HG03060 (cell line): ENCODE measurements around the gene RAD51.

Experiments used
- ATAC-seq: cut with Tn5 transposase; IDR thresholded peaks from one replicate; pipeline ENCODE4 v1.9.1; 2021; ENCODE audit warnings: low read depth, moderate number of reproducible peaks; ENCODE audit not compliant: unreplicated experiment

Gene RAD51

GRCh38 chr15:40756938-40757337 is 62.0 kb downstream of the RAD51 start:
- no peak for ATAC-seq

DNA sequence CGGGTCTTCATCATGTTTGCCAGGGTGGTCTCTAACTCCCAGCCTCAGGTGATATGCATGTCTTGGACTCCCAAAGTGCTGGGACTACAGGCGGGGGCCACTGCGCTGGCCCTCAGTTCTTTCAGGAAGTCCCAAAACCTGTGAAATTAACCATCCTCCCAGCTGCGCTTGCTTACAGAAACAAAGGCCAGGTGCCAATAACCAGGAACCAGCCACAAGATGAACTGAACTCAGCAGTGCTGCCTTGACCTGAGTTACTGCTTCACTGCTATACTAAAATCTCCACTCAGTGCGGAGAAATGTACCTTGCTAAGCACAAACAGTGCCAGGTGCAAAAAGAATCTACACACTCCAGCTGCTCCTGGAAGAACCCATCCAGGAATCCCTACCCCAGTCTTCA is 65.0 kb downstream of the RAD51 start:
- ATAC-seq, result no peak

DNA sequence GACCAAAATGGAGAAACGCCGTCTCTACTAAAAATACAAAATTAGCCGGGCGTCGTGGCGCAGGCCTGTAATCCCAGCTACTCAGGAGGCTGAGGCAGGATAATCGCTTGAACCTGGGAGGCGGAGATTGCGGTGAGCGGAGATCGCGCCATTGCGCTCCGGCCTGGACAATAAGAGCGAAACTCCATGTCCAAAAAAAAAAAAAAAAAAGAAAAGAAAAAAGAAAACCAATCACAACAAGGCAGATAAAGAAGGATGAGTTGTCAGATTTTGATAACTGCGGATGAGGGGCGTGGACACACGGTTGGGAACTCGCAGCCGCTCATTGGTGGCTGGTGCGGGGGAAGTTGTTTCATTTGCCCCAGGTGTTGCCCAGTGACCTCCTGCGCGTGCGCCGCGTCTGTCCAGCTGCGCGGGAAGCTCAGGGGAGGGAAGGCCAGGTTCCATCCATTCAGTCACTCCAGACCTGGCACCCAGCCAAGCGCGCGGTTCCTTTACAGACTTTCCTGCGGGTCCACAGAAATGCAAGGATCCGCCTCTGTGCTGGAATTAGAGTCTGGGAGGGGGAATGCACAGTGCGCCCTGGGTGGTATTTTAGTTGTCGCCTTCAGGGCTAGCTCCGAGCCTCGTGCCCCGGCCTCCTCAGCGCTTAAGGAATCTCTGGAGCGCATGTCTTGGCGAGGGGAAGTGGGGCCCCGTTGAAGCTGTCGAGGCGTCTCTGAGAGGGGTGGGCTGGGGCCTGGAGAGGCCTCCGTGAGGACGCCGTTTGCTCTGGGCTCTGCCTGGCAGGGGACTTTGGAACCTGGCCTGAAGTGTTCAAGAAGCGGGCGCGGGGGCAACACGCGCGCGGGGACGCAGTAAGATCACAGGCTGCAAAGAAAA is 68.2 kb downstream of the RAD51 start:
- ATAC-seq, result no peak

DNA sequence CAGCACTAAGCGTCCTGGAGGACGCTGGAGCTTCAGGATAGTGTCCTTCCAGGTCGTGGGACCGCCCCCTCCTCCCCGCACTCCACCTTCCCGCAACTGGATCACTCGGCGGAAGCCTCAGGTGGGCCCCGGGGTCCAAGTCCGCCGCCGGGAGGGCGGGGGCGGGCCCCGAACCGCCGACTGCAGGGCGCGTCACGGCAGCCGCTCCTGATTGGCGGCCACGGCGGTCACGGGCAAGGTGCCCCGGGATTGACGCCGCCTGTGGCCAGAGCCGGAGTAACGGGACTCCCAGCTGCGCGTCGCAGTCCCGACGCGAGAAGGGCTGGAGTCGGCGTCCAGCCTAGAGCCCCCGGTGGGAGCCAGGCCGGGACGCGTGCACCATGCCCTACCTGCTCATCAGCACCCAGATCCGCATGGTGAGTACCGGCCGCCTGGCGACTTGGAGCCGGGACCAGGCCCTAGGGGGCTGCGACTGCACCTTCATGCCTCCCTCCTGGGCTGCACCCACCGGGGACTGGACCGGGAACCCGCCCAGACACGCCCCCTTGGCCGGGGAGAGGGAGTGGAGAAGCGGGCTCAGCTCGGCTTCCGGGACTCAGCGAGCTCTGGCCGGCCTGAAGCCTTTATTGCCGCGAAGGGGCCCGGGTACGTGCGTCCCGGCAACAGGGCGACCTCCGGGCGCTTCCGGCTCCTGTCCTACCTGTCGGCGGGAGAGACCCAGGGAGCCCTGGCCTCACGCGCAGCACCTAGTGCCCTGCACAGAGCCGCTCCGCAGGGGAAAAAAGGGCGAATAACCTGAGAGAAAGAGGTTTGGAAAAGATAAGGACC is 69.0 kb downstream of the RAD51 start, which contains the start of gene GCHFR:
Gene GCHFR (plus strand): TSS at position 268 of the 828 bp plus-strand sequence. CDS start 113 bp downstream, at position 381.
- ATAC-seq, result no peak

DNA sequence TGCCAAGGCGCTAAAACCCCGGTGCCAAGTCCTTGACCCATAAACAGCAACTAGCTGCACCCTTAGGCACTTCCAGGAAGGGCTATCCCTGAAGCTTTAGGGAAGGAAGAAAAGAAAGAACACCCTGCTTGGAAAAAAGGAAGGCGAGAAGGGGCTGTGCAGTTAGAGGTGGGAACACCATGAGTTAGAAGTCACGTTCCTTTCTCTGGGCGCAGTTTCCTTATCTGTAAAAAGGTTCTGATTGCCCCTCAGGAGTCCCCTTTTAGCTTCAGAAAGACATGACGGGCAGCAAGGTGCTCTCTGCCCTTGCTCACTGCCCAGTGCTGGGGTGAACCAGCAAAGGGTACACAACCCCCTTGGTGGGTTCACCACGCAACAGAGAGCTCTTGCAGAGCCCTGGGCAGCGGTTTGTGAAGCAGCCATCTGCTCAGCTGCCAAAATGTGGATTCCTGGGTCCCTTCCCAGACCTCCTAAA is 69.7 kb downstream of the RAD51 start:
- no peak for ATAC-seq

DNA sequence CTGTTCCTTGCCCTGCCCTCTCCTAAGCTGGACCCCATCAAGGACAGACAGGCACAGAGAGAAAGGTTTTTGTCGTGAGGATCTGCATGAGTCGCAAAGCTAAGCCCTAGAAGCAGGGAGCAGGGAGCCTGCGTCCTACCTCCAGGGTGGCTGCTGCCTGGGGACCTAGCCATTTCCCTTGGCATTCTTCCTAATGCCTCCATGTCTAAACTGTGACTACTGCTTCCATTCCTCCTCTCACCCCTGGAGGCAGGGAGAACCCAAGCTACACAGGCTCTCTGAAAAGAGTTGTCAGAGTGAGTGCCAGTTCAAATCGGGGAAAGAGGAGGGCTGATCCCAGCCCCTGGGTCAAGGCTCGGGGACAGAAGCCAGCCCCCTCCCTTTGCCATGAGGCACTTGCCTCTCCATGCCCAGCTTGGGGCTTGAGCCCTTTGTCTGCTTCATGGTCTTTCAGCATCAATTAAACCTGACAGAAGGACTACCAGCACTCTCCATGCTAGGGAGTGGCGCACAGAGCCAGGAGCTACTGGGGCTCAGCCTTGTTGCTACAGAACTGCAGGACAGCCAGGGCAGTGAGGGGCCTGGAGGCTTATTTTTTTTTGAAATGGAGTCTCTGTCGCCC is 71.3 kb downstream of the RAD51 start:
- ATAC-seq, result no peak

DNA sequence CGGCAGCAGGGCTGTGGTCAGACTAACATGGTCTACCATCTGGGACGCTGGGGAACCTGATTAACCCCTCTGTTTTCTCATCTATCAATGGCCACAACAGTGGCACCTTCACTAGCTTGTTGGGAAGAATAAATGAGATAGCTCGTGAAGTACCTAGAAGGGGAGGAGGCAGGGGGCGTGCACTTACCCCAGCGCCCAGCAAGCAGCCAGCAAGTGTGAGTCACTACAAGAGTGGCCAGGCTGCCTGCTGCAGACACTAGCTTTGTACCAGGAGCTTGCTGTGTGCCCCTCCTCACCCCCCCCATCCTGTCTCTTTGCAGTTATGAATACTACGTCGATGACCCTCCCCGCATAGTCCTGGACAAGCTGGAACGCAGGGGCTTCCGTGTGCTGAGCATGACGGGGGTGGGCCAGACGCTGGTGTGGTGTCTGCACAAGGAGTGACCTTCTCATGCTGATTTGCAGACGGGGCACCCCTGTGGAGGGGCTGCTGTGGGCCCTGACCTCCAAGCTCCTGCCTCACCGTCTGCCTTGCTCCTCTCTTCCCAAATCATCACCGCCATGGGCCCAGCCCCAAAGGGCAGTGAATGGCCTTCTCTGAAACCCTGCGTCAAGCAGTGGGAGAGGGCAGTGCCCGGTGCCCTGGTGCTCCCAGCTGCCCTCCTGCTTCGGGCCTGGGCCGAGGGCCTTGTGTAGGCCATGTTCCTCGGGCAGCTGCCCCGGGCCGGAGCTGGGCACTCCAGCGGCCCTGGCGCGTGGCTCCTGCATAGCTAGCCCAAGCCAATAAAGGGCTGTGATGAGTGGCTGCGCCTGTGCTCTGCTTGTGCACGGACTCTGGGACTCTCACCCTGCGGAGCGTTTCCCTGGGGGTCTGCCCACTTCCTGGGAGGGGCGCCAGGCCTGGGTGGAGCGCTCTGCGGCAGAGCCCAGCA is 72.2 kb downstream of the RAD51 start:
- no peak for ATAC-seq

DNA sequence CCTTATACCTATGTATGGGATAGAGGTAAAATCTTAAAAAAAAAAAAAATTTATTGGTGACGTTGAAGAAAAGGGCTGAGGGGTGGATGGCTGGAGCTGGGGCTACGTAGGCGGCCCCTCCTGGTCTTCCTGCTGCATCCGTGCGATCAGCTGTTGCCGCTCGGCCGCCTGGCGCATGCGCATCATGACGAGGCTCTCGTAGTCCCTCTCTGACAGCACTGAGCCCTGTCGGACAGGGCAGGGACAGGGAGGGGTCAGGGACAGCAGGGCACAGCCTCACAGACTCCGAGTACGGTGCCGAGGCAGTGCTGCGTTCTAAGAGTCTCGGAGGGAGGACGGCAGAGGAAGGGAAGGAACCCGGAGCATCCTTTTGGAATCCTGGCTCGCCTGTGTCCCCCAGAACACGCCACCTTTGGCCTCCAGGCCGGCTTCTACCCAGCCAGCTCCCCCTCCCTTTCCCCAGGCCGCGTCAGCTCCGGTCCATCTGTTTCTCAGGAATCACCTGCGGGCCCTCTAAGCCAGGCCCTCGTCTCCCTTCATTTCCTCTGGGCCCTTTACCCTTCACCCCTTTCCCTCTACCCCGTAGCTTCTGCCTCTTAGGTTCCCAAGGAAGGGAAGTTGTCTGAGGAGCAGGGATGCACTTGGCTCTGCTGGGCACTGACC is 73.0 kb downstream of the RAD51 start:
- no peak for ATAC-seq

DNA sequence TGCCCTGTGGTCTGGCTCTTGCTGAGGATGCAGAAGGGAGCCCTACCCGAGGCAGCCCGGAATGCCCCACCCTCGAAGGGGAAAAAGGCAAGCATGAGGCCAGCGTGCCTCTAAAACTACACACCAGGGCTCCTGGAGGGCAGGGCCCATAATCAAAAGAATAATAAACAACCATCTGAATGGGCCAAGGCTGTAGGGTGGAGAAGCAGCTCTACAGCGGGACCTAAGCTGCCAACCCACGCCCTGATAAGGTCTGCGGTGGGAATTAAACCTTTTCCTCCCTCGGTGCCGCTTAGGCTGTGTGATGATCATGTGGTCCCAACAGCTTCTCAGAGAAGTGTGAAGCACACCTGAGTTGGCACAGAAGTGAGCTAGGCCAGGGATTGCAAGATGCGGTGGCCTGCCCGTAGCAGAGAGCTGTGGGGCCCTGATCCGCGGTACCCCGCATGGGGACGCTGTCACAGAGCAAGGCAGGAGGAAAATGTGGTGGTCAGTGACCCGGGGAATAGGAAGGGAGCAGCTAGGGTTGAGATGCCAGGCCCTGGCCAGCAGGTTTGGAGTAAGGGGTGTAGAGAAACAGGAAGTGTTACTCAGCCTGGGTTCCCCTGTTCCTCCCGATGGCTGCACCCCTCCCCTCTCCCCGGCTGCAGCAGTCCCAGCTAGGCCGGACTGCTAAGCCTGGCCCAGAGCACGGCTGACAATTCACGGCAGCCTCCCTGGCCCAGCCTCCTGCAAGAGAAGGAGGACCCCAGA is 73.7 kb downstream of the RAD51 start:
- ATAC-seq, result no peak

GRCh38 chr15:40769274-40770146 is 74.5 kb downstream of the RAD51 start, which contains the start of gene C15orf62:
TSS of gene C15orf62 (plus strand) at chr15:40769980. CDS start at chr15:40770496, 516 bp downstream.
- ATAC-seq, result peak; percentile 40

- ATAC-seq, result no peak
Observed at GRCh38 chr15:40770147-40770721, 75.3 kb downstream of the RAD51 start.

DNA sequence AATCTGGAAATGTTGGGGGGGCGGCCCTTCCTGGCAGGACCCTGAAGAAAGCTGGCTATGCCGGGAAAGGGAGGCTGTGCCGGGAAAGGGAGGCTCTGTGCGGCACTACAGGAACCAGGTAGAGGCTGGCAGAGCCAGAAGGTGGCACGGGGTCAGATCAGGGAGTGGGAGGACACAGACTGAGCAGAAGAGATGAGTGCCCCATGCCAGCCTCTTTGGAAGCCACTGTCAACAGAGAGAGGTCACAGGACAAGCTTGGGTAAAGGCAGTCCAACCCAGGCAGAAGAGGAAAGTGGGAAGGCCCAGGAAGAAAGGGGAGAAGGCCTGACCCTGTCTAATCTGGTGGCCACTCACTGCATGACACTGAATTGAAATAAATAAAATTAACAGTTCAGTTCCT is 76.3 kb downstream of the RAD51 start:
- no peak for ATAC-seq

GRCh38 chr15:40772014-40772413 is 77.0 kb downstream of the RAD51 start:
- no peak for ATAC-seq

GRCh38 chr15:40773496-40773895 is 78.5 kb downstream of the RAD51 start:
- no peak for ATAC-seq

DNA sequence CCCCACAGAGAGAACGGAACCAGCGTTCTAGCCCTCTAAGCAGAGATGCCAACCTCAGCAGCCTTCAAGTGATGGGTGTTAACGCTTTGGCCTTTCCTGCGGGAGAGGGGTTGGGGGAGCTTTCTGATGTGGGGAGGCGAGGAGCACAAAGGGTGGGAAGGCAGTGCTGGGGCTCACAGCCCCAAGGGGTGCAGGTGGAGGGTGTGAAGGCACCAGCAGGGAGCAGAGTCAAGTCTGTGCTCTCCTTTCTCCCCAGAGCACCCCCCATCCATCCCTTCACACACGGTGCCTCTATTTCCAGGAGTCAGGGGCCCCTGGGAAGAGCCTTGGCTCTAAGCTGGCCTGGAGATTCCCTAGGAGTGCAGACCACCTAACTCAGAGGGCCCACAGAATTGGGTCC is 78.9 kb downstream of the RAD51 start:
- no peak for ATAC-seq

DNA sequence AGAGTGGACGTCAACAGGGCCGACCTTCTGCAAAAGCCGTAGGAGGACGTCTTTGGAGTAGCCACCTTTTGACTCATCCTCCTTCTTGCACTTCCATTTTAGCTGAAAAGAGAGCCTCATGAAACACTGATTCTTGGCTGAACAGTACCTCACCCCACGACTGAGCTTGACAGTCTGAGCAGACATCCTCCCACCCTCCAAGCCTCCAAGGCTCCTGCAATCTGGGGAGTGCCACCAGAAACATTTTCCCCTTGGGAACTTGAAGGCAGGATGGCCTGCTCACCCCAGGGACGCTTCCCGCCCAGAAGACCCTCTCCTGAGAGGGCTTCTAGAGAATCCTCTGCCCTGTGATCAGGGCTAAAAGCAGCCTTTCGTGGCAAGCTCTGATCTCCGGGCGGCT is 80.0 kb downstream of the RAD51 start:
- ATAC-seq, result no peak
